Peyer's patch (tissue), 4 donors: ENCODE measurements around the gene SDC3.
A peak's percentile ranks its signal among the peaks of the same experiment; 100 is the strongest.

Source experiments
- POLR2A ChIP-seq, 2 donors: fragments of 450-650 bp; IDR thresholded peaks; one replicate each; pipeline ENCODE4 v1.5.1; 2017; ENCODE audit warnings: antibody characterized with exemption in 2 of 2, mild to moderate bottlenecking in 2 of 2, moderate library complexity in 2 of 2
- TF ChIP-seq, protein P1 (sequence below), 6 experiments: fragments of 450-650 bp in 4 of 6; fragments of 200-600 bp in 2 of 6; sonication (generic) in 1 of 6; IDR thresholded peaks; one replicate each; pipeline ENCODE4 v1.5.1; 2017 to 2019; ENCODE audit warnings: antibody characterized with exemption in 6 of 6, mild to moderate bottlenecking in 3 of 6, moderate library complexity in 1 of 6

DNA sequence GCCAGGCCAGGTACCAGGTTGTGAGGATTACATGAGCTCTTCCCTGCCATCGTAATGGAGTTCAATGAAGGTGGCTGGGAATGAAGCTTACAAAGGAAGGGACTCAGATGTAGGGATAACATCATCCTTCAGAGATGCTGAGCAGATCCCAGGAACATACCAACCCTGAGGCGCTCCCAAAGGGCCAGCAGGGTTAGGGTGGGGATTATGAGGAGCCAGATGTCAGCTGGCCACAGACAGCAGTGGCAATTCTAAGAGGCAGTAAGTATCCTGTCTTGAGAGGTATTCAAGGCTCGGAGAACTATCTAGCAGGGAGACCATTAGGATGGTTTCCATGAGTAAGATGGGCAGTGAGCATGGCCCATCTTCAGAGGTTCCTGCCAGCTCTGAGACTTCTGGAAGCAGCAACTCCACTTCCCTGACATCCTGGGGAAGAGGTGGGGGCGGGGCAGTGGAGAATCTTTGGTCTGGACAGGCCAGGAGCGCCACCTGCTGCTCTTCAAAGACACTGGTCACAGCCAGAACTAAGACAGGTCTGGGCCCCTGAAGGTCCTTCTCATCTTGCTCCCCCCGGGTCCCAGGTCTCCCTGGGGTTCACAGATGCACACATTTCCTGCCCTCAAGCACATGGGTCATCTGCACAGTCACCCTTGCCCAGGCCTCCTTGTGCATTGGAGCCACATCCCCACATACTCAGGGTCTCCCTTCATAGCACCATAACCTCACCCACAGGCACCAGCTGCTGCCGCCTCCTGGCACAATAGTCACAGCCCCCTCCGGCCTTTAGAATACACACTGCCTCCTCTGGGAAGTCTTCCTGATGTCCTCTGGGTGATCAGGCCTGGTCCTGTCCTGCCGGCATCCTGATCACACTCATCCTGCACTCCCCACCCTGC, 2.7 kb upstream of the SDC3 start:
- no peak for TF ChIP-seq POLR2A (IDR thresholded peaks at IDR 0.05)
- TF ChIP-seq, protein P1, sequence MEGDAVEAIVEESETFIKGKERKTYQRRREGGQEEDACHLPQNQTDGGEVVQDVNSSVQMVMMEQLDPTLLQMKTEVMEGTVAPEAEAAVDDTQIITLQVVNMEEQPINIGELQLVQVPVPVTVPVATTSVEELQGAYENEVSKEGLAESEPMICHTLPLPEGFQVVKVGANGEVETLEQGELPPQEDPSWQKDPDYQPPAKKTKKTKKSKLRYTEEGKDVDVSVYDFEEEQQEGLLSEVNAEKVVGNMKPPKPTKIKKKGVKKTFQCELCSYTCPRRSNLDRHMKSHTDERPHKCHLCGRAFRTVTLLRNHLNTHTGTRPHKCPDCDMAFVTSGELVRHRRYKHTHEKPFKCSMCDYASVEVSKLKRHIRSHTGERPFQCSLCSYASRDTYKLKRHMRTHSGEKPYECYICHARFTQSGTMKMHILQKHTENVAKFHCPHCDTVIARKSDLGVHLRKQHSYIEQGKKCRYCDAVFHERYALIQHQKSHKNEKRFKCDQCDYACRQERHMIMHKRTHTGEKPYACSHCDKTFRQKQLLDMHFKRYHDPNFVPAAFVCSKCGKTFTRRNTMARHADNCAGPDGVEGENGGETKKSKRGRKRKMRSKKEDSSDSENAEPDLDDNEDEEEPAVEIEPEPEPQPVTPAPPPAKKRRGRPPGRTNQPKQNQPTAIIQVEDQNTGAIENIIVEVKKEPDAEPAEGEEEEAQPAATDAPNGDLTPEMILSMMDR (IDR thresholded peaks at IDR 0.05): peak; percentile 46 to 88 (median 80)
